ENCODE data around the gene TMED6.

TMED6 gene

DNA sequence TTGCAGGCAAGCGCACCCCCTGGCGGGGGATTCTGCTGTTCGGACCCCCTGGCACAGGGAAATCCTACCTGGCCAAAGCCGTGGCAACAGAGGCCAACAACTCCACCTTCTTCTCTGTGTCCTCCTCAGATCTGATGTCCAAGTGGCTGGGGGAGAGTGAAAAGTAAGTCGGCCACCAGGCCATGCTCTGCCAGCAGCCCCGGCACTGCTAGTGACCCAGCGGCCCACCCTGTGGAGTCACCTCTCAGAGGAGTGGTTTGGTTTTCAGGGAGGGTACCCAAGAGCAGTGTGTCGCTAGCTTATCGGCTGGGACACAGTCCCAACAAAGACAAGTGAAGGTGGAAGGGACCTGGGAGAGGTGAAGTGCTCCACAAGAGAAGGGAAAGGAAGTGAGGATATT is 32.2 kb downstream of the TMED6 start:
- DNase-seq (ENCODE audit: low read depth) = no peak
- no peak overlapping the region for H3K4me3 ChIP-seq (ENCODE audit: low read depth, low read length)
- TF ChIP-seq, protein P1, sequence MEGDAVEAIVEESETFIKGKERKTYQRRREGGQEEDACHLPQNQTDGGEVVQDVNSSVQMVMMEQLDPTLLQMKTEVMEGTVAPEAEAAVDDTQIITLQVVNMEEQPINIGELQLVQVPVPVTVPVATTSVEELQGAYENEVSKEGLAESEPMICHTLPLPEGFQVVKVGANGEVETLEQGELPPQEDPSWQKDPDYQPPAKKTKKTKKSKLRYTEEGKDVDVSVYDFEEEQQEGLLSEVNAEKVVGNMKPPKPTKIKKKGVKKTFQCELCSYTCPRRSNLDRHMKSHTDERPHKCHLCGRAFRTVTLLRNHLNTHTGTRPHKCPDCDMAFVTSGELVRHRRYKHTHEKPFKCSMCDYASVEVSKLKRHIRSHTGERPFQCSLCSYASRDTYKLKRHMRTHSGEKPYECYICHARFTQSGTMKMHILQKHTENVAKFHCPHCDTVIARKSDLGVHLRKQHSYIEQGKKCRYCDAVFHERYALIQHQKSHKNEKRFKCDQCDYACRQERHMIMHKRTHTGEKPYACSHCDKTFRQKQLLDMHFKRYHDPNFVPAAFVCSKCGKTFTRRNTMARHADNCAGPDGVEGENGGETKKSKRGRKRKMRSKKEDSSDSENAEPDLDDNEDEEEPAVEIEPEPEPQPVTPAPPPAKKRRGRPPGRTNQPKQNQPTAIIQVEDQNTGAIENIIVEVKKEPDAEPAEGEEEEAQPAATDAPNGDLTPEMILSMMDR (IDR thresholded peaks at IDR 0.05; ENCODE audit: insufficient read depth, low read depth, low read length, missing control alignments) = no peak

DNA sequence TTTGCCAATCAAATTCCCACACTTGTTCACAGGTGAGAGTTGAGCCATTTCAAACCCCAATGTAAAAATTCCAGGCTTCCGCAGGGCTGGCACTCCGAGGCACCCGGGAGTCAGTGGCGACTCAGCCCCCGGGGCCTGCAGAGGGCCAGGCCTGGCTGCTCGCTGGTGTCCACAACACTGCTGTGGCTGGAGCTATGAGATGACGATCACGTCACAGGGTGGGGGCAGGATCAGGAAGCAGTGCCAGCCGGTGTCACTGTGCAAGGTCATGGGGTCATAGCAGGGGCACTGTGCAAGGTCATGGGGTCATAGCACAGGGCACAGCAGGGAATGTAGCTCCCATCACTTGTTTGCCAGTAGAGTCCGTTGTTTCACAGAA is 32.7 kb downstream of the TMED6 start:
- no peak for DNase-seq (ENCODE audit: low read depth)
- TF ChIP-seq, protein P1 (IDR thresholded peaks at IDR 0.05; ENCODE audit: insufficient read depth, low read depth, low read length, missing control alignments) = no peak
- H3K4me3 ChIP-seq (ENCODE audit: low read depth, low read length) = no peak overlapping the region

DNA sequence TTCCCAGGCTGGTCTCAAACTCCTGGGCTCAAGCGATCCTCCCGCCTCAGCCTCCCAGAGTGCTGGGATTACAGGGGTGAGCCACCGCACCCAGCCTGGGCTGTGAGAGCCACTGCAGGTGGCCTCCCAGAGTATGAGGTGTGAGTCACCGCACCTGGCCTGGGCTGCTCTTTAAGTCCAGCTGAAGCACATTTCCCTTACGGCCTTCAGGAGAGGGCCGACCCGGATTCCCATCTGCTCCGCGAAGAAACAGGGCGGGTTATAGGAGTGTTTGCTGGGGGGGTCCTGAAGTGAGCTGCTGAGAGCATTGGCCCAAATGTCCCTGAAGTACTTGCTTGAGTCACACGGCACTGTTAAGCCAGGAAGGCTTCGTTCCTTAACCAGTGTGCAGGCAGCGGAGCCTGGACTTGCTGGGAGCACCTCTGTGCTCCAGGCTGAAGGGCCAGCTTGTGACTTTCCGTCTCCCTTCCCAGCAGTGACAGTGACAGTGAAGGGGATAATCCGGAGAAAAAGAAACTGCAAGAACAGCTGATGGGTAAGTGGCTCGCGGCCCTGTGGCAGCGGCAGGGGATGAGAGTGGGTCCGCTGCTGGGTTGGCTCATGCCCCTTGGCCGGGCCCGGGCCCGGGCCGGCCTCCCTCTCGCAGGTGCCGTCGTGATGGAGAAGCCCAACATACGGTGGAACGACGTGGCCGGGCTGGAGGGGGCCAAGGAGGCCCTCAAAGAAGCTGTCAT is 33.2 kb downstream of the TMED6 start:
- DNase-seq (ENCODE audit: low read depth) = no peak
- H3K4me3 ChIP-seq (ENCODE audit: low read depth, low read length) = no peak overlapping the region
- TF ChIP-seq, protein P1 (IDR thresholded peaks at IDR 0.05; ENCODE audit: insufficient read depth, low read depth, low read length, missing control alignments) = no peak

DNA sequence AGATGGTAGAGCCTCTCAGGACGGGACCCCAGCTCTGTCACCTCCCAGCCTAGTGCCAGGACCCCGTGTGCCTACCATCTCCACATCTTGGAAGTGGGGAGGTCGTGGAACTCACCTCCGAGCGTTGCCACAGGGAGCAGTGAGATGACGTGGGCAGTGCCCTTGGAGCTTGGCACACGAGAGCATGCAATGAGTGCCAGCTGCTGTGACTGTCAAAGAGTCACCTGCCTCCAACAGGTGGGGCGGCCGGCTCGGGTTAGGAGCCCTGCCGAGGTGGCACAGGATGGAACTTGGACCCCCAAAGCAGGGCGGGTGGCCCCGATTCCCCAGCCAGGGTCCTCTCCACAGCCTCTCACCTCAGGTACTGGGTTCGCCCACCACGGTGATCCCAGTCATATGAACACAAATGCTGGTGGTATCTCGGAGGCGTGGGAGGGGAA is 35.0 kb downstream of the TMED6 start:
- TF ChIP-seq, protein P1 (IDR thresholded peaks at IDR 0.05; ENCODE audit: insufficient read depth, low read depth, low read length, missing control alignments) = no peak
- no peak overlapping the region for H3K4me3 ChIP-seq (ENCODE audit: low read depth, low read length)
- DNase-seq (ENCODE audit: low read depth) = no peak

DNA sequence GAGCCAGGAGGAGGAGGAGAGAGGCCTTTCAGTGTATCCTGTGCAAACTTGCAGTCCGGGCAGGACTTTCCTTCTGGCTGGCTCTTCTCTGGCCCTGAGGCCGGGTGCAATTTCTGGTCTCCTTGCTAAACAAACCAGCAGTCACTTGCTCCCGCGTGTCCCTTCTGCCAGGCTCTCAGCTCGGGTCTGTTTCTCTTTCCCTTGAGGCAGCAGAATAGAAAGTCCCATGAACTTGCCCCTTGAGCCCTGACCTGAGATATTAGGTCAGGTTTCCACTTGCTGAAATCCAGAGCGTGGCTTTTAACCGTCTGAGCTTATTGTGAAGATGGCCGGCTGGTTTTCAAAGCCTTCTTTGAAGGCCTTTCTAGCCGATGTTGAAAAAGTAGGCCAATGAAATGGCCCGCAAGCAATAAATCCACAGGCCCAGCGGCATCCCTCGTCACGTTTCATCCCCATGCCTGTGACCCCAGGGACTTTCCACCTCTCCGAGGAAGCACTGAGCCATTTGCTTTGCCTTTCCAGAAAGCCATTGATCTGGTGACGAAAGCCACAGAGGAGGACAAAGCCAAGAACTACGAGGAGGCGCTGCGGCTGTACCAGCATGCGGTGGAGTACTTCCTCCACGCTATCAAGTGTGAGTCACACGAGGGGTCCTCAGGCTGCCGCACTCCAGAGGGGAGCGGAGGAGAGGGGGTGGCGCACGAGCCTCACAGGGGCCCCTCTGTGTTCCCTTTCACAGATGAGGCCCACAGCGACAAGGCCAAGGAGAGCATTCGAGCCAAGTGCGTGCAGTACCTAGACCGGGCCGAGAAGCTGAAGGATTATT is 35.9 kb downstream of the TMED6 start:
- H3K4me3 ChIP-seq (ENCODE audit: low read depth, low read length) = no peak overlapping the region
- DNase-seq (ENCODE audit: low read depth) = no peak
- TF ChIP-seq, protein P1 (IDR thresholded peaks at IDR 0.05; ENCODE audit: insufficient read depth, low read depth, low read length, missing control alignments) = no peak

DNA sequence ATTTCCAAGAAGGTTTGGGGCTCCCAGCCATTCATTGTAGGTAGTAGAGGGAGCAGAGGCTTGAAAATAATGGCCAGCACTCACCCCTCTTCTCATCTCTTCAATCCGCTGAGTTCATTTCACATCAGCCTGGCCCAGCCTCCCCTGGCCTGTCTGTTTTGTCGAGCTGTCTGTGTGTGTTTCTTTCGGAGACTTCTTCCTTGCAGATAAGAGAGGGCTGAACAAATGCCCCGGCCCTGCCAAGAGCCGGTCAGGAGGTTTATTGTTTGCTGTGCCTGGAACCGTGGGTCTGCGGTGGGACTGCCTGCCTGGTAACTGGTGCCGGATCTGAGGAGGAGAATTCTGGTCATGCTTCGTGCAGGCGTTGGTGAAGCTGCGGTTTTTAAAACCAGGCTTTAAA is 37.1 kb downstream of the TMED6 start:
- DNase-seq (ENCODE audit: low read depth) = no peak
- TF ChIP-seq, protein P1 (IDR thresholded peaks at IDR 0.05; ENCODE audit: insufficient read depth, low read depth, low read length, missing control alignments) = no peak
- no peak overlapping the region for H3K4me3 ChIP-seq (ENCODE audit: low read depth, low read length)

Data from GM12865 (cell line).